B cell (primary cell): ENCODE results near the gene PHAX.

Experiments used
- CTCF ChIP-seq: fragments of 200-600 bp; IDR thresholded peaks from one replicate; pipeline ENCODE4 v1.8.0; 2022; ENCODE audit warnings: antibody characterized with exemption, mild to moderate bottlenecking
- EZH2 ChIP-seq: IDR thresholded peaks from 2 replicates; pipeline ENCODE4 v1.6.1; 2012; ENCODE audit warnings: borderline replicate concordance, low read depth, mild to moderate bottlenecking, moderate library complexity, low read length; ENCODE audit not compliant: insufficient read depth, poor library complexity, severe bottlenecking

- TF ChIP-seq CTCF (no peak), EZH2 (no peak)
These were observed 37.9 kb upstream of the PHAX start for GRCh38 chr5:126562823-126563222.
